ENCODE data around the gene NRG3. TPM values are rescaled to one million over a fixed set of nuclear protein-coding genes. Genes with fewer than 3 reads are reported as not detected.

NRG3 gene
- total and polyA plus RNA-seq, 2 of the 8 experiments (the other 6 are each of a cell fraction or from before 2014, with no cell fraction given) = 4.2 to 5.0 TPM

- H3K79me2 ChIP-seq (ENCODE audit: control insufficient read depth in 1 of 2, insufficient read depth in 2 of 2, low read length in 2 of 2) = no peaks in the 10 kb centered on the region
- H4K91ac ChIP-seq (replicated peaks; ENCODE audit: insufficient read length, low read length) = no peak overlapping the region
- no peak overlapping the region for H2BK12ac ChIP-seq (ENCODE audit: low read depth, low read length)
- H2AFZ ChIP-seq (ENCODE audit: low read length) = no peak overlapping the region
- no peak overlapping the region for H3K9ac ChIP-seq (replicated peaks in 1 of 4; ENCODE audit: extremely low read depth in 1 of 4, low read depth in 3 of 4, low read length in 3 of 4)
- H3K9me3 ChIP-seq (ENCODE audit: insufficient read depth in 2 of 2, low read depth in 1 of 2, low read length in 1 of 2) = no peaks in the 10 kb centered on the region
- H2AK5ac ChIP-seq (ENCODE audit: low read depth, low read length) = no peak overlapping the region
- DNase-seq (ENCODE audit: low read depth in 1 of 2, low spot score in 2 of 2) (no peak), FAIRE-seq (no peak)
- no peak overlapping the region for H3K56ac ChIP-seq (replicated peaks; ENCODE audit: insufficient read length, low read depth, low read length)
- H3K27me3 ChIP-seq (replicated peaks in 1 of 4; ENCODE audit: control insufficient read depth in 3 of 4, extremely low read depth in 1 of 4, insufficient read depth in 3 of 4, low read length in 3 of 4) = no peaks in the 10 kb centered on the region
- no peak overlapping the region for H2BK5ac ChIP-seq (ENCODE audit: low read depth, low read length)
- H3K4me1 ChIP-seq (replicated peaks in 1 of 4; ENCODE audit: control insufficient read depth in 3 of 4, insufficient read depth in 4 of 4, low read length in 3 of 4) = no peaks in the 10 kb centered on the region
- peaks cover 0 to 2% of the 10 kb centered on the region in 2 experiments for H4K20me1 ChIP-seq (replicated peaks in 1 of 2; ENCODE audit: control insufficient read depth in 1 of 2, insufficient read depth in 2 of 2, low read length in 2 of 2)
- no peak overlapping the region for H3K4me2 ChIP-seq (ENCODE audit: insufficient read depth in 1 of 2, low read depth in 2 of 2, low read length in 2 of 2)
- H3K23me2 ChIP-seq (ENCODE audit: low read depth, low read length) = peaks cover 4% of the 10 kb centered on the region; the same call in 1 of the 2 replicates
- no peak overlapping the region for H3K27ac ChIP-seq (ENCODE audit: low read depth, low read length)
- H3K14ac ChIP-seq (ENCODE audit: insufficient read length) = no peak overlapping the region
- no peaks in the 10 kb centered on the region for H3K79me1 ChIP-seq (ENCODE audit: low read depth, low read length)
- H4K8ac ChIP-seq (ENCODE audit: extremely low read depth, insufficient read depth, low read length) = no peak overlapping the region
- H2BK15ac ChIP-seq (ENCODE audit: low read length) = no peak overlapping the region
- no peak overlapping the region for H3K23ac ChIP-seq (ENCODE audit: insufficient read length)
- H2BK20ac ChIP-seq (ENCODE audit: low read length) = no peak overlapping the region
- no peaks in the 10 kb centered on the region for H3K36me3 ChIP-seq (ENCODE audit: control insufficient read depth in 2 of 4, insufficient read depth in 4 of 4, low read length in 3 of 4)
- no peak for TF ChIP-seq POU5F1 (IDR thresholded peaks at IDR 0.05; ENCODE audit: low read depth, low read length)
- TF ChIP-seq NRF1 (IDR thresholded peaks at IDR 0.05; ENCODE audit: low read depth, low read length) = no peak
- no peak for TF ChIP-seq SUZ12 (IDR thresholded peaks at IDR 0.05; ENCODE audit: low read length)
- TF ChIP-seq KDM5A (IDR thresholded peaks at IDR 0.05; ENCODE audit: low read length) = no peak
- TF ChIP-seq SP4 (IDR thresholded peaks at IDR 0.05; ENCODE audit: low read length) = no peak
- TF ChIP-seq SP1 (IDR thresholded peaks at IDR 0.05; ENCODE audit: low read depth, low read length) = no peak
- TF ChIP-seq JUN (IDR thresholded peaks at IDR 0.05; ENCODE audit: low read depth, low read length) = no peak
- TF ChIP-seq ATF2 (IDR thresholded peaks at IDR 0.05; ENCODE audit: low read length) = no peak
- TF ChIP-seq MAX (IDR thresholded peaks at IDR 0.05) = no peak
- TF ChIP-seq SIRT6 (IDR thresholded peaks at IDR 0.05; ENCODE audit: low read length) = no peak
- no peak overlapping the region for H2BK120ac ChIP-seq (replicated peaks; ENCODE audit: low read depth, low read length)
- ChIA-PET POLR2A (ENCODE audit: partially characterized antibody) (no interaction called here), CTCF (ENCODE audit: partially characterized antibody) (no interaction called here)
- H3K18ac ChIP-seq (ENCODE audit: extremely low read depth, low read length) = no peak overlapping the region
- 85% methylated on average over 5 of the region's 5 CpGs; no CpG with 5 or more reads in 1 of the 2 experiments for WGBS, 2 experiments (ENCODE audit: extremely low coverage in 1 of 2, insufficient coverage in 1 of 2, insufficient read length in 1 of 2, insufficient replicate concordance in 2 of 2, low coverage in 1 of 2, low lambda C conversion rate in 2 of 2, missing lambda C conversion rate in 1 of 2)
- no peak overlapping the region for H3K4ac ChIP-seq (replicated peaks; ENCODE audit: insufficient read length, low read depth, low read length)
- no peak overlapping the region for H3K4me3 ChIP-seq (ENCODE audit: extremely low read depth in 1 of 4, insufficient read depth in 2 of 4, low read depth in 3 of 4, low read length in 4 of 4)
- H4K5ac ChIP-seq (ENCODE audit: insufficient read length, low read depth, low read length) = no peak overlapping the region
Measured at GRCh38 chr10:82618007-82618406, 743.0 kb downstream of the NRG3 start.
